ENCODE measurements around the gene ABI3. TPM values are rescaled to one million over a fixed set of nuclear protein-coding genes. Genes with fewer than 3 reads are reported as not detected.

The ABI3 gene
- polyA plus RNA-seq, 1 donor from 2014 or later = not detected

- Histone ChIP-seq H3F3A (ENCODE audit: insufficient read depth, low read length, poor library complexity, severe bottlenecking) (no peaks in the 10 kb centered on the region), H3K4me3 (ENCODE audit: low read length) (no peak overlapping the region), H3K79me2 (replicated peaks; ENCODE audit: insufficient read depth, low read length) (no peaks in the 10 kb centered on the region), H3K9ac (ENCODE audit: low read length) (no peak overlapping the region), H3K27me3 (ENCODE audit: insufficient read depth, low read depth, low read length) (peaks cover 9% of the 10 kb centered on the region), H3K4me2 (ENCODE audit: low read length) (no peak overlapping the region), H2AFZ (ENCODE audit: low read depth, low read length) (no peak overlapping the region), H3K9me3 (ENCODE audit: low read length) (no peaks in the 10 kb centered on the region), H4K20me1 (ENCODE audit: insufficient read depth) (no peaks in the 10 kb centered on the region), H3K36me3 (ENCODE audit: insufficient read depth, low read length) (no peaks in the 10 kb centered on the region), H3K27ac (ENCODE audit: low read length) (no peak overlapping the region), H3K9me2 (ENCODE audit: insufficient read depth, low read length) (no peaks in the 10 kb centered on the region)
- TF ChIP-seq EZH2 (IDR thresholded peaks at IDR 0.05; ENCODE audit: borderline replicate concordance, insufficient read depth, low read length, poor library complexity, severe bottlenecking) = no peak
- TF ChIP-seq SMC3 (conservative IDR thresholded peaks at IDR 0.05; ENCODE audit: poor library complexity) = no peak
- no peak for TF ChIP-seq RAD21 (conservative IDR thresholded peaks at IDR 0.05)
- TF ChIP-seq CTCF (IDR thresholded peaks at IDR 0.05; ENCODE audit: poor library complexity, severe bottlenecking) = no peak
- no peak for TF ChIP-seq TAF1 (IDR thresholded peaks at IDR 0.05; ENCODE audit: low read depth)
Observed at GRCh38 chr17:49255125-49255524, 44.6 kb downstream of the ABI3 start.

DNA sequence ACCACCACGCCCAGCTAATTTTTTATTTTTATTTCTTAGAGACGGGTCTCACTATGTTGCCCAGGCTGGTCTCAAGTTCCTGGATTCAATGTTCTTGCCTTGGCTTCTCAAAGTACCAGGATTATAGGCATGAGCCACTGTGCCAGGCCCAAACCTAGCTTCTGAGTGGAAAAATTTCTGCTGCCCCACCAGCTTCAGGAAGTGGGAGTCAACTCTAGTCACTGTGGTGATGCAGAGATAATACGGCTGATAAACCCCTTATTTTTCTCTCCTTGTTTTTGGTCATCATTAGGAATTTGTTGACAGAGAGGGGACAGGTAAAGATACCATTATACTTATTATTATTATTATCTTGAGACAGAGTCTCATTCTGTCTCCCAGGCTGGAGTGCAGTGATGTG lies 47.9 kb downstream of the ABI3 start:
- Histone ChIP-seq H3K9ac (ENCODE audit: low read length) (no peak overlapping the region), H3F3A (ENCODE audit: insufficient read depth, low read length, poor library complexity, severe bottlenecking) (no peaks in the 10 kb centered on the region), H3K4me2 (ENCODE audit: low read length) (no peak overlapping the region), H3K9me2 (ENCODE audit: insufficient read depth, low read length) (no peaks in the 10 kb centered on the region), H3K36me3 (ENCODE audit: insufficient read depth, low read length) (no peaks in the 10 kb centered on the region), H3K9me3 (ENCODE audit: low read length) (no peaks in the 10 kb centered on the region), H3K27ac (ENCODE audit: low read length) (no peak overlapping the region), H3K27me3 (ENCODE audit: insufficient read depth, low read depth, low read length) (peaks cover 23% of the 10 kb centered on the region), H3K4me3 (ENCODE audit: low read length) (no peak overlapping the region), H4K20me1 (ENCODE audit: insufficient read depth) (no peaks in the 10 kb centered on the region), H2AFZ (ENCODE audit: low read depth, low read length) (no peak overlapping the region), H3K79me2 (replicated peaks; ENCODE audit: insufficient read depth, low read length) (no peaks in the 10 kb centered on the region)
- TF ChIP-seq RAD21 (conservative IDR thresholded peaks at IDR 0.05) (no peak), SMC3 (conservative IDR thresholded peaks at IDR 0.05; ENCODE audit: poor library complexity) (no peak), TAF1 (IDR thresholded peaks at IDR 0.05; ENCODE audit: low read depth) (no peak), EP300 (conservative IDR thresholded peaks at IDR 0.05; ENCODE audit: poor library complexity, severe bottlenecking) (no peak), MXI1 (conservative IDR thresholded peaks at IDR 0.05; ENCODE audit: poor library complexity, severe bottlenecking) (no peak), CTCF (IDR thresholded peaks at IDR 0.05; ENCODE audit: poor library complexity, severe bottlenecking) (no peak), POLR2AphosphoS5 (IDR thresholded peaks at IDR 0.05) (no peak)
- TF ChIP-seq, protein P1, sequence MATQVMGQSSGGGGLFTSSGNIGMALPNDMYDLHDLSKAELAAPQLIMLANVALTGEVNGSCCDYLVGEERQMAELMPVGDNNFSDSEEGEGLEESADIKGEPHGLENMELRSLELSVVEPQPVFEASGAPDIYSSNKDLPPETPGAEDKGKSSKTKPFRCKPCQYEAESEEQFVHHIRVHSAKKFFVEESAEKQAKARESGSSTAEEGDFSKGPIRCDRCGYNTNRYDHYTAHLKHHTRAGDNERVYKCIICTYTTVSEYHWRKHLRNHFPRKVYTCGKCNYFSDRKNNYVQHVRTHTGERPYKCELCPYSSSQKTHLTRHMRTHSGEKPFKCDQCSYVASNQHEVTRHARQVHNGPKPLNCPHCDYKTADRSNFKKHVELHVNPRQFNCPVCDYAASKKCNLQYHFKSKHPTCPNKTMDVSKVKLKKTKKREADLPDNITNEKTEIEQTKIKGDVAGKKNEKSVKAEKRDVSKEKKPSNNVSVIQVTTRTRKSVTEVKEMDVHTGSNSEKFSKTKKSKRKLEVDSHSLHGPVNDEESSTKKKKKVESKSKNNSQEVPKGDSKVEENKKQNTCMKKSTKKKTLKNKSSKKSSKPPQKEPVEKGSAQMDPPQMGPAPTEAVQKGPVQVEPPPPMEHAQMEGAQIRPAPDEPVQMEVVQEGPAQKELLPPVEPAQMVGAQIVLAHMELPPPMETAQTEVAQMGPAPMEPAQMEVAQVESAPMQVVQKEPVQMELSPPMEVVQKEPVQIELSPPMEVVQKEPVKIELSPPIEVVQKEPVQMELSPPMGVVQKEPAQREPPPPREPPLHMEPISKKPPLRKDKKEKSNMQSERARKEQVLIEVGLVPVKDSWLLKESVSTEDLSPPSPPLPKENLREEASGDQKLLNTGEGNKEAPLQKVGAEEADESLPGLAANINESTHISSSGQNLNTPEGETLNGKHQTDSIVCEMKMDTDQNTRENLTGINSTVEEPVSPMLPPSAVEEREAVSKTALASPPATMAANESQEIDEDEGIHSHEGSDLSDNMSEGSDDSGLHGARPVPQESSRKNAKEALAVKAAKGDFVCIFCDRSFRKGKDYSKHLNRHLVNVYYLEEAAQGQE (IDR thresholded peaks at IDR 0.05; ENCODE audit: borderline replicate concordance) = no peak
